ENCODE results near the gene METTL4. TPM values are rescaled to one million over a fixed set of nuclear protein-coding genes. Genes with fewer than 3 reads are reported as not detected.
A peak's percentile ranks its signal among the peaks of the same experiment; 100 is the strongest.

METTL4 gene
- total and polyA plus RNA-seq, 9 of the 15 experiments (the other 6 are each of a cell fraction or from before 2014, with no cell fraction given), result 7.9 to 32.8 (median 22.1) TPM

GRCh38 chr18:2570772-2571199 lies 519 bp downstream of the METTL4 start (continued):
- TF ChIP-seq, protein P1, sequence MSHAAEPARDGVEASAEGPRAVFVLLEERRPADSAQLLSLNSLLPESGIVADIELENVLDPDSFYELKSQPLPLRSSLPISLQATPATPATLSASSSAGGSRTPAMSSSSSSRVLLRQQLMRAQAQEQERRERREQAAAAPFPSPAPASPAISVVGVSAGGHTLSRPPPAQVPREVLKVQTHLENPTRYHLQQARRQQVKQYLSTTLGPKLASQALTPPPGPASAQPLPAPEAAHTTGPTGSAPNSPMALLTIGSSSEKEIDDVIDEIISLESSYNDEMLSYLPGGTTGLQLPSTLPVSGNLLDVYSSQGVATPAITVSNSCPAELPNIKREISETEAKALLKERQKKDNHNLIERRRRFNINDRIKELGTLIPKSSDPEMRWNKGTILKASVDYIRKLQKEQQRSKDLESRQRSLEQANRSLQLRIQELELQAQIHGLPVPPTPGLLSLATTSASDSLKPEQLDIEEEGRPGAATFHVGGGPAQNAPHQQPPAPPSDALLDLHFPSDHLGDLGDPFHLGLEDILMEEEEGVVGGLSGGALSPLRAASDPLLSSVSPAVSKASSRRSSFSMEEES (CRISPR knock-in tag; IDR thresholded peaks at IDR 0.05), result no peak
- TF ChIP-seq CBX1 (IDR thresholded peaks at IDR 0.05; ENCODE audit: low read depth), result no peak
- no peak for TF ChIP-seq OTX1 (CRISPR knock-in tag; IDR thresholded peaks at IDR 0.05)
- no peak for TF ChIP-seq ZNF23 (CRISPR knock-in tag; IDR thresholded peaks at IDR 0.05)
- no peak; a peak in 1 of 4 replicates for TF ChIP-seq TBL1XR1 (IDR thresholded peaks at IDR 0.05; ENCODE audit: low read length in 2 of 2)
- TF ChIP-seq GATAD2B (IDR thresholded peaks at IDR 0.05; ENCODE audit: borderline replicate concordance), result no peak
- TF ChIP-seq TRIM24 (IDR thresholded peaks at IDR 0.05), result peak in 1 of 2 experiments; percentile 30; a peak in 1 of 4 replicates
- TF ChIP-seq HLTF (IDR thresholded peaks at IDR 0.05), result peak; percentile 63; the same call in 1 of the 2 replicates
- TF ChIP-seq, protein P2, sequence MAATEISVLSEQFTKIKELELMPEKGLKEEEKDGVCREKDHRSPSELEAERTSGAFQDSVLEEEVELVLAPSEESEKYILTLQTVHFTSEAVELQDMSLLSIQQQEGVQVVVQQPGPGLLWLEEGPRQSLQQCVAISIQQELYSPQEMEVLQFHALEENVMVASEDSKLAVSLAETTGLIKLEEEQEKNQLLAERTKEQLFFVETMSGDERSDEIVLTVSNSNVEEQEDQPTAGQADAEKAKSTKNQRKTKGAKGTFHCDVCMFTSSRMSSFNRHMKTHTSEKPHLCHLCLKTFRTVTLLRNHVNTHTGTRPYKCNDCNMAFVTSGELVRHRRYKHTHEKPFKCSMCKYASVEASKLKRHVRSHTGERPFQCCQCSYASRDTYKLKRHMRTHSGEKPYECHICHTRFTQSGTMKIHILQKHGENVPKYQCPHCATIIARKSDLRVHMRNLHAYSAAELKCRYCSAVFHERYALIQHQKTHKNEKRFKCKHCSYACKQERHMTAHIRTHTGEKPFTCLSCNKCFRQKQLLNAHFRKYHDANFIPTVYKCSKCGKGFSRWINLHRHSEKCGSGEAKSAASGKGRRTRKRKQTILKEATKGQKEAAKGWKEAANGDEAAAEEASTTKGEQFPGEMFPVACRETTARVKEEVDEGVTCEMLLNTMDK (IDR thresholded peaks at IDR 0.05; ENCODE audit: borderline replicate concordance, insufficient read depth, low read depth, low read length, poor library complexity, severe bottlenecking), result no peak
- TF ChIP-seq HEY1 (CRISPR knock-in tag; IDR thresholded peaks at IDR 0.05; ENCODE audit: borderline replicate concordance), result no peak
- no peak for TF ChIP-seq HNRNPH1 (optimal IDR thresholded peaks at IDR 0.05; ENCODE audit: low read depth, low read length)
- no peak for TF ChIP-seq DLX4 (CRISPR knock-in tag; IDR thresholded peaks at IDR 0.05)
- no peak for TF ChIP-seq TFAP4 (CRISPR knock-in tag; IDR thresholded peaks at IDR 0.05; ENCODE audit: borderline replicate concordance)
- TF ChIP-seq, protein P3, sequence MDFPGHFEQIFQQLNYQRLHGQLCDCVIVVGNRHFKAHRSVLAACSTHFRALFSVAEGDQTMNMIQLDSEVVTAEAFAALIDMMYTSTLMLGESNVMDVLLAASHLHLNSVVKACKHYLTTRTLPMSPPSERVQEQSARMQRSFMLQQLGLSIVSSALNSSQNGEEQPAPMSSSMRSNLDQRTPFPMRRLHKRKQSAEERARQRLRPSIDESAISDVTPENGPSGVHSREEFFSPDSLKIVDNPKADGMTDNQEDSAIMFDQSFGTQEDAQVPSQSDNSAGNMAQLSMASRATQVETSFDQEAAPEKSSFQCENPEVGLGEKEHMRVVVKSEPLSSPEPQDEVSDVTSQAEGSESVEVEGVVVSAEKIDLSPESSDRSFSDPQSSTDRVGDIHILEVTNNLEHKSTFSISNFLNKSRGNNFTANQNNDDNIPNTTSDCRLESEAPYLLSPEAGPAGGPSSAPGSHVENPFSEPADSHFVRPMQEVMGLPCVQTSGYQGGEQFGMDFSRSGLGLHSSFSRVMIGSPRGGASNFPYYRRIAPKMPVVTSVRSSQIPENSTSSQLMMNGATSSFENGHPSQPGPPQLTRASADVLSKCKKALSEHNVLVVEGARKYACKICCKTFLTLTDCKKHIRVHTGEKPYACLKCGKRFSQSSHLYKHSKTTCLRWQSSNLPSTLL (IDR thresholded peaks at IDR 0.05), result no peak
- TF ChIP-seq MAZ (CRISPR knock-in tag; conservative IDR thresholded peaks at IDR 0.05 in 1 of 2, IDR thresholded peaks at IDR 0.05 in 1 of 2), result no peak; a peak in 1 of 4 replicates

All from K562 (cell line).